Trophoblast cell (in vitro differentiated cells and primary cell): ENCODE measurements around the gene WAC.

ENCODE experiments used
- DNase-seq, 2 donors: peaks; one replicate each; pipeline ENCODE4 v3.0.0-alpha.2; 2016
- H2AFZ ChIP-seq: 2 replicates; pipeline ENCODE4 v1.6.1; 2013; ENCODE audit warnings: low read length, moderate library complexity, mild to moderate bottlenecking; ENCODE audit not compliant: insufficient read depth, poor library complexity
- H2AK5ac ChIP-seq: 2 replicates; pipeline ENCODE4 v1.6.1; 2013; ENCODE audit warnings: mild to moderate bottlenecking, low read length
- H2BK120ac ChIP-seq: 2 replicates; pipeline ENCODE4 v1.6.1; 2013; ENCODE audit warnings: low read length, mild to moderate bottlenecking, moderate library complexity; ENCODE audit not compliant: insufficient read depth, poor library complexity
- H2BK12ac ChIP-seq: 2 replicates; pipeline ENCODE4 v1.6.1; 2013; ENCODE audit warnings: mild to moderate bottlenecking, low read length, moderate library complexity
- H2BK5ac ChIP-seq: 2 replicates; pipeline ENCODE4 v1.6.1; 2013; ENCODE audit warnings: low read length, low read depth, moderate library complexity, mild to moderate bottlenecking; ENCODE audit not compliant: poor library complexity
- H3K14ac ChIP-seq: 2 replicates; pipeline ENCODE4 v1.6.1; 2013; ENCODE audit warnings: mild to moderate bottlenecking, low read length
- H3K18ac ChIP-seq: 2 replicates; pipeline ENCODE4 v1.6.1; 2013; ENCODE audit warnings: mild to moderate bottlenecking, low read length
- H3K23ac ChIP-seq: 2 replicates; pipeline ENCODE4 v1.6.1; 2013; ENCODE audit warnings: low read length
- H3K27ac ChIP-seq: 2 replicates; pipeline ENCODE4 v1.5.1; 2013; ENCODE audit warnings: low read depth, mild to moderate bottlenecking, inconsistent platforms, low read length, moderate library complexity
- H3K27me3 ChIP-seq: 2 replicates; pipeline ENCODE4 v1.6.1; 2013; ENCODE audit warnings: inconsistent platforms, mild to moderate bottlenecking, low read length, moderate library complexity; ENCODE audit not compliant: insufficient read depth
- H3K36me3 ChIP-seq, 2 experiments: 1 replicate in 1 of 2; 2 replicates in 1 of 2; pipeline ENCODE4 v1.6.1; 2013; ENCODE audit warnings: low read length in 2 of 2, mild to moderate bottlenecking in 2 of 2, moderate library complexity in 1 of 2; ENCODE audit not compliant: insufficient read depth in 2 of 2, control insufficient read depth in 1 of 2
- H3K4ac ChIP-seq: 2 replicates; pipeline ENCODE4 v1.6.1; 2013; ENCODE audit warnings: low read depth, mild to moderate bottlenecking, low read length, moderate library complexity
- H3K4me1 ChIP-seq, 2 experiments: 1 replicate in 1 of 2; 2 replicates in 1 of 2; pipeline ENCODE4 v1.6.1; 2013; ENCODE audit warnings: low read length in 2 of 2, mild to moderate bottlenecking in 2 of 2, moderate library complexity in 1 of 2; ENCODE audit not compliant: insufficient read depth in 2 of 2, control insufficient read depth in 1 of 2
- H3K4me2 ChIP-seq: 2 replicates; pipeline ENCODE4 v1.6.1; 2013; ENCODE audit warnings: inconsistent platforms, mild to moderate bottlenecking, low read length, moderate library complexity
- H3K4me3 ChIP-seq: 2 replicates; pipeline ENCODE4 v1.5.1; 2013; ENCODE audit warnings: mild to moderate bottlenecking, low read depth, low read length, inconsistent platforms
- H3K79me1 ChIP-seq: one replicate; pipeline ENCODE4 v1.6.1; 2013; ENCODE audit warnings: low read length
- H3K79me2 ChIP-seq: 2 replicates; pipeline ENCODE4 v1.6.1; 2013; ENCODE audit warnings: low read length, mild to moderate bottlenecking; ENCODE audit not compliant: control insufficient read depth, insufficient read depth, poor library complexity
- H3K9ac ChIP-seq: 2 replicates; pipeline ENCODE4 v1.6.1; 2013; ENCODE audit warnings: mild to moderate bottlenecking, low read length
- H3K9me3 ChIP-seq: 2 replicates; pipeline ENCODE4 v1.6.1; 2013; ENCODE audit warnings: low read depth, mild to moderate bottlenecking, control low read depth, inconsistent platforms, low read length; ENCODE audit not compliant: insufficient read depth
- H4K12ac ChIP-seq: 2 replicates; pipeline ENCODE4 v1.6.1; 2013; ENCODE audit warnings: low read depth, mild to moderate bottlenecking, low read length, moderate library complexity
- H4K8ac ChIP-seq: 2 replicates; pipeline ENCODE4 v1.6.1; 2013; ENCODE audit warnings: low read depth, mild to moderate bottlenecking, low read length, moderate library complexity
- H4K91ac ChIP-seq: one replicate; pipeline ENCODE4 v1.6.1; 2013; ENCODE audit warnings: low read depth, mild to moderate bottlenecking, low read length, moderate library complexity
- WGBS: extraction: QIAGEN DNeasy Blood & Tissue Kit; methylation state at CpG from one replicate; pipeline ENCODE4 v1.1.7; 2013; ENCODE audit warnings: missing lambda C conversion rate; ENCODE audit not compliant: insufficient read length, insufficient coverage; ENCODE audit errors: extremely low coverage; 5-methylcytosine and 5-hydroxymethylcytosine counted together

The WAC gene

DNA sequence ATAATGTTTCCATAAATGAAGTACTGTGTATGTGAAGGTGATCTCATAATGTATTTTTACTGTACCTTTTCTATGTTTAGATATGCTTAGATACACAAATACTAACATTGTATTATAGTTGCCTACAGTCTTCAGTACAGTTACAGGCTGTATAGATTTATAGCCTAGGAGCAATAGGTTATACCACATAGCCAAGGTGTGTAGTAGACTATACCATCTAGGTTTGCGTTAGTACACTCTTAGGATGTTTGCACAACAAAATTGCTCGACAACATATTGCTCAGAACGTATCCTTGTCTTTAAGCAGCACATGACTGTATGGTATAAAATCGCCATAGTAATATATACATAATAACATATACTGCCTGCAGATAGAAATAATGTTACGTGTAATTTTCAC is 42.9 kb downstream of the WAC start:
- H3K4me1 ChIP-seq = peaks cover 0 to 3% of the 10 kb centered on the region in 2 experiments
- WGBS = no CpG with 5 or more reads among the region's 5 CpGs
- H2AK5ac ChIP-seq = no peak overlapping the region
- no peak overlapping the region for H4K8ac ChIP-seq
- no peak overlapping the region for H4K12ac ChIP-seq
- H3K79me2 ChIP-seq = peaks cover 9% of the 10 kb centered on the region
- no peak overlapping the region for H3K9ac ChIP-seq
- H3K9me3 ChIP-seq = no peaks in the 10 kb centered on the region
- H3K14ac ChIP-seq = no peak overlapping the region
- H2AFZ ChIP-seq = no peak overlapping the region
- H3K79me1 ChIP-seq = no peaks in the 10 kb centered on the region
- no peak overlapping the region for H3K18ac ChIP-seq
- H2BK12ac ChIP-seq = no peak overlapping the region
- no peak overlapping the region for H2BK120ac ChIP-seq
- no peak overlapping the region for H3K4me2 ChIP-seq
- H3K4me3 ChIP-seq = no peak overlapping the region
- no peak for DNase-seq
- H3K27me3 ChIP-seq = no peaks in the 10 kb centered on the region
- H3K4ac ChIP-seq = peak overlapping the region; percentile 86
- H4K91ac ChIP-seq = no peak overlapping the region
- H3K27ac ChIP-seq = no peak overlapping the region
- no peak overlapping the region for H2BK5ac ChIP-seq
- peaks cover 11 to 14% of the 10 kb centered on the region in 2 experiments for H3K36me3 ChIP-seq
- H3K23ac ChIP-seq = no peak overlapping the region

DNA sequence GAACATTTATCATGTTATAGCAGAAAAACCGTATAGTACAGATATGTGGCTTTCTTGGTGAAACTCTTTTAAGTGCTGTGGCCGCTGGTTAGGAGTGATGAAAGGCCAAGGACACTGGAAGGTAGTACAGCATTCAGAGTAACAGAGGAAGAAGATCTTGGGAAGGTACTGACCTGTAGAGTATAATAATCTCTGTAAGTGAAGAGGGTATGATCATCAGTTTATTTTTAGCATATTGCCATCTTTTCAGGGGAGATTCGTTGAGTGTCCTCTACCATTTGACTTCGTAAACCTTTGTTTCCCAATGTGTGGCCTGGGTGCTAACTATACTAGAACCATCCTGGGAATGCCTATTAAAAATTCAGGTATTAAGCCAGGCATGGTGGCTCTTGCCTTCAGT is 44.6 kb downstream of the WAC start:
- H3K79me2 ChIP-seq = peaks cover 9% of the 10 kb centered on the region
- H2BK5ac ChIP-seq = no peak overlapping the region
- H3K79me1 ChIP-seq = no peaks in the 10 kb centered on the region
- no peak overlapping the region for H4K8ac ChIP-seq
- no peak overlapping the region for H2AK5ac ChIP-seq
- no peak overlapping the region for H3K23ac ChIP-seq
- no peaks in the 10 kb centered on the region for H3K9me3 ChIP-seq
- no peak overlapping the region for H3K4me2 ChIP-seq
- H3K18ac ChIP-seq = peak overlapping the region; percentile 45
- H3K27me3 ChIP-seq = no peaks in the 10 kb centered on the region
- H3K36me3 ChIP-seq = peaks cover 10% of the 10 kb centered on the region in 2 experiments
- no peak for DNase-seq
- H4K91ac ChIP-seq = no peak overlapping the region
- no peak overlapping the region for H3K4me3 ChIP-seq
- H3K4me1 ChIP-seq = peaks cover 2 to 3% of the 10 kb centered on the region in 2 experiments
- H3K27ac ChIP-seq = no peak overlapping the region
- peak overlapping the region; percentile 97 for H3K4ac ChIP-seq
- H4K12ac ChIP-seq = no peak overlapping the region
- no CpG with 5 or more reads among the region's 4 CpGs for WGBS
- no peak overlapping the region for H2BK12ac ChIP-seq
- H2BK120ac ChIP-seq = no peak overlapping the region
- H2AFZ ChIP-seq = no peak overlapping the region
- H3K9ac ChIP-seq = no peak overlapping the region
- no peak overlapping the region for H3K14ac ChIP-seq

DNA sequence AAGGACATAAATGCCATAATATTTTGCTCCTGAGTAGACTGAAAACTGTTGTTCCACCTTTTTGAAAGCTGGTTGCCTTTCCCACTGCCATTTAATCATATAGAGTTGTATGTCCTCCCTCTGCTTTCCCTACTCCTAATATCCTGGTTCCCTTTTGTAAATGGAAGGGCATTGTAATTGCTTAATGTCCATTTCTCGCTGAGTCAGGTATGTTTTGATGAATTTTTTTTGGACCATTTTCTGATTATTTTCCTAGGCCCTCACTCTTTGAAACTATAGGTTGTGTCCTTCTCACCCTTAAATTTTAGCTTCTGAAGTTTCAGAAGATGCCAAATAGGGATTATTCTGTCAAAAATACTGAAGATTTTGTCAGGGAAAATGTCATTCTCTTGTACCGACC is 45.5 kb downstream of the WAC start:
- Histone ChIP-seq H3K18ac (no peak overlapping the region), H3K4me2 (no peak overlapping the region), H3K4ac (peak overlapping the region; percentile 75), H4K91ac (no peak overlapping the region), H2AFZ (no peak overlapping the region), H3K4me3 (no peak overlapping the region), H3K9ac (no peak overlapping the region), H3K4me1 (peaks cover 2 to 3% of the 10 kb centered on the region in 2 experiments), H3K27ac (no peak overlapping the region), H4K8ac (no peak overlapping the region), H3K9me3 (no peaks in the 10 kb centered on the region), H3K36me3 (peaks cover 10% of the 10 kb centered on the region in 2 experiments), H3K14ac (no peak overlapping the region), H3K23ac (no peak overlapping the region), H2BK12ac (no peak overlapping the region), H3K27me3 (no peaks in the 10 kb centered on the region), H2AK5ac (no peak overlapping the region), H3K79me2 (peaks cover 9% of the 10 kb centered on the region), H4K12ac (no peak overlapping the region), H3K79me1 (no peaks in the 10 kb centered on the region), H2BK120ac (no peak overlapping the region), H2BK5ac (no peak overlapping the region)
- WGBS = no CpG with 5 or more reads among the region's 2 CpGs
- DNase-seq = no peak

DNA sequence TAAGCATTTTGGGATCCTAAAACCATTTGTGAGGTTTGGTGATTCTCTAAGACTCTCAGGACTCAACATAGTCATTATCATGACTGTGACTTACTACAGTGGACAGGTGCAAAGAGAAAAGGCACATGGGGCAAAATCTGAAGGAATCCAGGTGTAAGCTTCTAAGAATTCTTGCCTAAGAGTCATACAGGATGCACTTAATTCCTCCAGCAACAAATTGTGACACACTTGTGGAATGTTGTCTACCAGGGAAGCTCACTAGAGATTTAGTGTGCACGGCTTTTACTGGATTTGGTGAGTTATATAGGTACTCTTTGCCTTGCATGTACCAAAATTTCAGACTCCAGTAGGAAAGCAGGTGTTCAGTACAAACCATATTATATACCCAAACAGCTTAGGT is 47.9 kb downstream of the WAC start:
- DNase-seq = peak; percentile 76 to 95
- no peaks in the 10 kb centered on the region for H3K27me3 ChIP-seq
- H3K23ac ChIP-seq = no peak overlapping the region
- H3K18ac ChIP-seq = no peak overlapping the region
- H4K8ac ChIP-seq = no peak overlapping the region
- H3K4me1 ChIP-seq = peaks cover 2 to 3% of the 10 kb centered on the region in 2 experiments
- H4K12ac ChIP-seq = no peak overlapping the region
- no peak overlapping the region for H3K9ac ChIP-seq
- H3K14ac ChIP-seq = no peak overlapping the region
- peak overlapping the region; percentile 14 for H3K4me2 ChIP-seq
- no peak overlapping the region for H2AK5ac ChIP-seq
- peaks cover 5% of the 10 kb centered on the region for H3K79me2 ChIP-seq
- H2BK12ac ChIP-seq = no peak overlapping the region
- H3K27ac ChIP-seq = no peak overlapping the region
- no peak overlapping the region for H3K4me3 ChIP-seq
- H4K91ac ChIP-seq = no peak overlapping the region
- H3K9me3 ChIP-seq = no peaks in the 10 kb centered on the region
- H3K4ac ChIP-seq = no peak overlapping the region
- WGBS = no CpG with 5 or more reads among the region's 1 CpG
- H3K79me1 ChIP-seq = no peaks in the 10 kb centered on the region
- peaks cover 10 to 14% of the 10 kb centered on the region in 2 experiments for H3K36me3 ChIP-seq
- no peak overlapping the region for H2AFZ ChIP-seq
- no peak overlapping the region for H2BK5ac ChIP-seq
- no peak overlapping the region for H2BK120ac ChIP-seq
